ENCODE results near the gene PIGU. TPM values are rescaled to one million over a fixed set of nuclear protein-coding genes. Genes with fewer than 3 reads are reported as not detected.

PIGU gene
- total and polyA plus RNA-seq, 9 of the 15 experiments (the other 6 are each of a cell fraction or from before 2014, with no cell fraction given): 6.5 to 100 (median 28.1) TPM

- ChIA-PET CTCF (ENCODE audit: low intra/inter-chr PET ratio) (no interaction called here), POLR2A (interaction anchor here (0.5 to 0.7 kb wide), 2 partner anchors 8 to 14 kb away, joined by 3 read pairs; partner anchors contain the start of gene PIGU)
- BruUV-seq (replicated peaks): no TSS peak
- FAIRE-seq: no peak
- H3K4me3 ChIP-seq: no peak overlapping the region
- no peak overlapping the region for H2AFZ ChIP-seq (ENCODE audit: low read depth, low read length)
- 94% methylated on average over 1 of the region's 1 CpG for WGBS (ENCODE audit: insufficient coverage, low coverage, missing lambda C conversion rate)
- no peak overlapping the region for H3K4me2 ChIP-seq (ENCODE audit: insufficient read depth, low read length)
- no peak overlapping the region for H3K9ac ChIP-seq (ENCODE audit: insufficient read depth in 1 of 2, low read depth in 2 of 2, low read length in 2 of 2)
- no peaks in the 10 kb centered on the region for H3K9me3 ChIP-seq (replicated peaks; ENCODE audit: control insufficient read depth, insufficient read depth, low read depth, low read length)
- intact Hi-C loops (cut with micrococcal nuclease) (no loop called here), in situ Hi-C loops (cut with MboI) (no loop called here)
- ATAC-seq: no peak
- TF ChIP-seq RBM39 (optimal IDR thresholded peaks at IDR 0.05; ENCODE audit: low read depth, low read length): no peak
- no peak for TF ChIP-seq TFAP4 (CRISPR knock-in tag; IDR thresholded peaks at IDR 0.05; ENCODE audit: borderline replicate concordance)
- no peak for TF ChIP-seq MCM3 (IDR thresholded peaks at IDR 0.05)
- no peak for TF ChIP-seq CEBPB (tag; IDR thresholded peaks at IDR 0.05)
- no peak for TF ChIP-seq MGA (IDR thresholded peaks at IDR 0.05)
- TF ChIP-seq PHF21A (IDR thresholded peaks at IDR 0.05; ENCODE audit: borderline replicate concordance, low read depth): no peak
- H4K20me1 ChIP-seq (replicated peaks; ENCODE audit: control insufficient read depth, insufficient read depth, low read length): no peaks in the 10 kb centered on the region
- H3K79me2 ChIP-seq (ENCODE audit: control insufficient read depth, insufficient read depth, low read length): peaks cover 12% of the 10 kb centered on the region; the same call in 2 of the 3 replicates
- no peaks in the 10 kb centered on the region for H3K9me1 ChIP-seq (ENCODE audit: control insufficient read depth, insufficient read depth, low read length)
- no peaks in the 10 kb centered on the region for H3K27me3 ChIP-seq (ENCODE audit: control insufficient read depth in 2 of 2, insufficient read depth in 2 of 2, low read length in 2 of 2)
- H3K27ac ChIP-seq (ENCODE audit: extremely low read depth, low read depth, low read length): no peak overlapping the region
- DNase-seq (ENCODE audit: extremely low read depth in 1 of 4, low spot score in 3 of 4): no peak
- H3K36me3 ChIP-seq (ENCODE audit: control insufficient read depth, insufficient read depth, low read length): no peaks in the 10 kb centered on the region
- no peaks in the 10 kb centered on the region; a peak in 1 of 5 replicates for H3K4me1 ChIP-seq (replicated peaks in 1 of 2; ENCODE audit: control insufficient read depth in 2 of 2, insufficient read depth in 2 of 2, low read length in 2 of 2)
Observed at GRCh38 chr20:34669094-34669493, 7.8 kb downstream of the PIGU start.

All from K562 (cell line).